Measurements from ENCODE around the gene PPP1R16B.

DNA sequence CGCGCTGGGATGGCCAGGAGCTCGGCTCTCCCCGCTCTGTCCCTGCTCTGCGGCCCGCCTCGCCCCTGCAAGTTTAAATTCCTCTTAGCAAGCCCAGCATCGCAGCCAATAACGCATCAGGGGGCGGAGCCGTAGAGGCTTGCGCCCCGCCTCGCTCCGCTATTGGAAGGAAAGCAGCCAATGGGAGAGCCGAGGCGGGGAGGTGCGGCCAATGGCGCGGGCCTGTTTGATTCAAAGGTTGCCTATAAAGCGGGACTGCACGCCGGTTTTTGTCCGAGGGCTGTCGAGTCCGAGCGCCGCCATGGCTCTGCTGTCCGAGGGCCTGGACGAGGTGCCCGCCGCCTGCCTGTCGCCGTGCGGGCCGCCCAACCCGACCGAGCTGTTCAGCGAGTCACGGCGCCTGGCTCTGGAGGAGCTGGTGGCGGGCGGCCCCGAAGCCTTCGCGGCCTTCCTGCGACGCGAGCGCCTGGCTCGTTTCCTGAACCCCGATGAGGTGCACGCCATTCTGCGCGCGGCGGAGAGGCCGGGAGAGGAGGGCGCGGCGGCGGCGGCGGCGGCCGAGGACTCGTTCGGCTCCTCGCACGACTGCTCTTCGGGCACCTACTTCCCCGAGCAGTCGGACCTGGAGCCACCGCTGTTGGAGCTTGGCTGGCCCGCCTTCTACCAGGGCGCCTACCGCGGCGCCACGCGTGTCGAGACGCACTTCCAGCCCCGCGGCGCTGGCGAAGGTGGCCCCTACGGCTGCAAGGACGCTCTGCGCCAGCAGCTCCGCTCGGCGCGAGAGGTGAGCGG lies 120.8 kb downstream of the PPP1R16B start, which contains the start of gene FAM83D:
- TF ChIP-seq POLR2AphosphoS5 (IDR thresholded peaks at IDR 0.05; ENCODE audit: low read depth, low read length) (peak; percentile 96), TAF1 (IDR thresholded peaks at IDR 0.05; ENCODE audit: borderline replicate concordance, insufficient read depth, low read length) (peak; percentile 87)
